HepG2 (cell line): ENCODE measurements around the gene RBM47. TPM values are rescaled to one million over a fixed set of nuclear protein-coding genes. Genes with fewer than 3 reads are reported as not detected.

Experiments
- KDM6A ChIP-seq: IDR thresholded peaks from 2 replicates; pipeline ENCODE4 v1.6.1; 2016; ENCODE audit warnings: low read depth
- THAP9 ChIP-seq: sonication (generic); formaldehyde crosslinking; IDR thresholded peaks from 2 replicates; pipeline ENCODE4; 2020; ENCODE audit warnings: missing genetic modification reagents, mild to moderate bottlenecking, borderline replicate concordance
- ZBED4 ChIP-seq: sonication (generic); formaldehyde crosslinking; IDR thresholded peaks from 2 replicates; pipeline ENCODE4 v1.4.0; 2020; ENCODE audit warnings: missing genetic modification reagents, borderline replicate concordance
- ZNF564 ChIP-seq: sonication (generic); formaldehyde crosslinking; IDR thresholded peaks from 2 replicates; pipeline ENCODE4 v1.8.1; 2023; ENCODE audit warnings: mild to moderate bottlenecking, missing genetic modification reagents
- polyA plus RNA-seq, 8 experiments: library from polyadenylated mRNA; depleted of rRNA in 3 of 8; stranded (reverse) in 7 of 8; unstranded in 1 of 8; fragments of >200 nt; fragmentation: Illumina TruSeq in 4 of 8; extraction: Trizol in 4 of 8; gene quantifications; 2 replicates each; pipeline versions ENCODE4 v1.2.1 to v1.2.3, GENCODE V29; 2011 to 2016; ENCODE audit warnings: low read depth in 4 of 8, missing spikeins in 1 of 8, mixed read lengths in 1 of 8; ENCODE audit not compliant: insufficient read depth in 1 of 8
- total RNA-seq, 5 experiments: library from RNA; depleted of rRNA; stranded (reverse); fragments of >200 nt; fragmentation: Illumina TruSeq; extraction: Trizol; gene quantifications; 2 replicates each; pipeline ENCODE4 v1.2.3, GENCODE V29; 2016; ENCODE audit warnings: low read depth in 1 of 5
- TF ChIP-seq, protein P1 (sequence below): sonication (generic); formaldehyde crosslinking; IDR thresholded peaks from 2 replicates; pipeline ENCODE4 v1.5.1; 2020; ENCODE audit warnings: missing genetic modification reagents, mild to moderate bottlenecking, borderline replicate concordance

Gene RBM47
- total and polyA plus RNA-seq, 2 of the 13 experiments (the other 11 are each of a cell fraction or from before 2014, with no cell fraction given), result 1.2 to 2.5 TPM

DNA sequence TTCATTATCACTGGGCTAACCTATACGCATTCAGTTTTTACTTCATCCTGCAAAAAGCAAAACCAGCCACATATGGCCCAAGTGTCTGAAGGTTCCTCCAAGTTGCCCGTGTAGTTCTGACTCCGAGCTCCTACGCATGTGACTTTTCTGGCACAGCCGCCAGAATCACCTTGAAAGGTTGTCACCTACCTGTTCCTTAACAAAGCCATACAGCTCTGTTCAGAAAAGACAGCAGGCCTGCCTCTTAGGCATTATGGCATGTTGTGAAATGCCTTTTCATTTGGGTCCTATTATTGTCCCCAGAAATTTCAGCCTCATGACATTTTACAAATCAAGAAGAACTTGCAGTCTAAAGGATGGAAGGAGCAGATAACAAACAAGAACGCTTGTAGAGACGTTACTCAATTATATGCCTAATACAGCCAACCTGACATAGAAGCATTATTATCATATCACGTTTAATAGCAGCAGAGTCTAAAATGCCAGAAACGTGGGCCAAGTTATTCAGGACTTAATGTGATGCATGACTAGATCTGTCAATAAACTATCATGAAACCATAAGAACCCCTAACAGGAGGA lies 118.5 kb downstream of the RBM47 start (continued):
- TF ChIP-seq THAP9, result no peak
- no peak for TF ChIP-seq KDM6A (CRISPR knock-in tag)
- TF ChIP-seq ZNF564 (CRISPR knock-in tag), result no peak
- TF ChIP-seq, protein P1, sequence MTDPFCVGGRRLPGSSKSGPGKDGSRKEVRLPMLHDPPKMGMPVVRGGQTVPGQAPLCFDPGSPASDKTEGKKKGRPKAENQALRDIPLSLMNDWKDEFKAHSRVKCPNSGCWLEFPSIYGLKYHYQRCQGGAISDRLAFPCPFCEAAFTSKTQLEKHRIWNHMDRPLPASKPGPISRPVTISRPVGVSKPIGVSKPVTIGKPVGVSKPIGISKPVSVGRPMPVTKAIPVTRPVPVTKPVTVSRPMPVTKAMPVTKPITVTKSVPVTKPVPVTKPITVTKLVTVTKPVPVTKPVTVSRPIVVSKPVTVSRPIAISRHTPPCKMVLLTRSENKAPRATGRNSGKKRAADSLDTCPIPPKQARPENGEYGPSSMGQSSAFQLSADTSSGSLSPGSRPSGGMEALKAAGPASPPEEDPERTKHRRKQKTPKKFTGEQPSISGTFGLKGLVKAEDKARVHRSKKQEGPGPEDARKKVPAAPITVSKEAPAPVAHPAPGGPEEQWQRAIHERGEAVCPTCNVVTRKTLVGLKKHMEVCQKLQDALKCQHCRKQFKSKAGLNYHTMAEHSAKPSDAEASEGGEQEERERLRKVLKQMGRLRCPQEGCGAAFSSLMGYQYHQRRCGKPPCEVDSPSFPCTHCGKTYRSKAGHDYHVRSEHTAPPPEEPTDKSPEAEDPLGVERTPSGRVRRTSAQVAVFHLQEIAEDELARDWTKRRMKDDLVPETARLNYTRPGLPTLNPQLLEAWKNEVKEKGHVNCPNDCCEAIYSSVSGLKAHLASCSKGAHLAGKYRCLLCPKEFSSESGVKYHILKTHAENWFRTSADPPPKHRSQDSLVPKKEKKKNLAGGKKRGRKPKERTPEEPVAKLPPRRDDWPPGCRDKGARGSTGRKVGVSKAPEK (CRISPR knock-in tag), result no peak
- no peak for TF ChIP-seq ZBED4 (CRISPR knock-in tag)
